ENCODE results near the gene MYOCOS. TPM values are rescaled to one million over a fixed set of nuclear protein-coding genes. Genes with fewer than 3 reads are reported as not detected.

The MYOCOS gene
- total and polyA plus RNA-seq, 2 donors (not counting 3 experiments of a cell fraction or from before 2014, with no cell fraction given), result not detected

DNA sequence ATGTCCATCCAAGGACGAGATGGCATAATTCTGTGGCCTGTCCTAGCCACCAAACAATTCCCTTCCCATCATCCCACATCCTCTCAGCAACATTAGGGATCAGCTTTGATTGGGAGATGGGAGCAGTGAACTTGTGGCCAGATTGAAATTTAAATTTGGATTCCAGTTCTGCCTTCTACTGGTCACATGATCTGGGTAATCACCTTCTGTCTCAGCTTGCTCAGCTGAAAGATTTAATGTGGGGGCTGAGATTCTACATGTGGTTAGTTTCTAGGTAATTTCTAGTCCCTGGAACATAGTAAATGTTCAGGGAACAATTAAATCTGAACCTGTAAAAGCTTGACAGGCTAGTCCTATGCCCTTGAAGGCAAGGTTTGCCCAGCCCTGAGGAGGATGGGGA, 3.2 kb downstream of the MYOCOS start:
- no peak overlapping the region for H3K4me2 ChIP-seq (ENCODE audit: insufficient read depth, low read length)
- no peaks in the 10 kb centered on the region for H3K4me1 ChIP-seq (ENCODE audit: control insufficient read depth, extremely low read depth, insufficient read depth, low read length)
- no peak overlapping the region for H3K9ac ChIP-seq (replicated peaks; ENCODE audit: extremely low read depth, insufficient read depth, low read length)
- H3K27me3 ChIP-seq (ENCODE audit: control insufficient read depth in 2 of 2, insufficient read depth in 2 of 2, low read length in 2 of 2), result peaks cover 4 to 5% of the 10 kb centered on the region in 2 experiments
- DNase-seq (ENCODE audit: low read depth, low spot score) (no peak), FAIRE-seq (no peak)
- no peaks in the 10 kb centered on the region for H3K79me2 ChIP-seq (ENCODE audit: control insufficient read depth, insufficient read depth, low read length)
- ChIA-PET POLR2A (no interaction called here), CTCF (interaction anchor here (4.4 kb wide), 1 partner anchor 20 kb away, joined by 21 read pairs; no protein-coding TSS in a partner anchor)
- H3K27ac ChIP-seq (ENCODE audit: insufficient read depth, low read depth, low read length), result no peak overlapping the region
- intact Hi-C loops (cut with micrococcal nuclease), result no loop called here
- H3K36me3 ChIP-seq (ENCODE audit: control insufficient read depth in 2 of 2, extremely low read depth in 1 of 2, insufficient read depth in 2 of 2, low read length in 2 of 2), result no peaks in the 10 kb centered on the region
- no peaks in the 10 kb centered on the region for H3K9me1 ChIP-seq (replicated peaks; ENCODE audit: control insufficient read depth, extremely low read depth, insufficient read depth, low read length)
- no peaks in the 10 kb centered on the region for H3K9me3 ChIP-seq (replicated peaks; ENCODE audit: control insufficient read depth, insufficient read depth, low read length)
- no peak overlapping the region for H2AFZ ChIP-seq (ENCODE audit: low read depth, low read length)
- H3K4me3 ChIP-seq (replicated peaks in 1 of 3; ENCODE audit: insufficient read depth in 1 of 3, low read depth in 1 of 3, low read length in 3 of 3), result no peak overlapping the region
- TF ChIP-seq FOS (IDR thresholded peaks at IDR 0.05; ENCODE audit: borderline replicate concordance, insufficient read depth, low read length) (no peak), MYC (IDR thresholded peaks at IDR 0.05; ENCODE audit: low read depth, low read length) (no peak), JUN (IDR thresholded peaks at IDR 0.05; ENCODE audit: borderline replicate concordance, insufficient read depth, insufficient read length, low read depth) (no peak), GATA2 (IDR thresholded peaks at IDR 0.05; ENCODE audit: insufficient read depth, insufficient read length, low read depth, low read length) (no peak), POLR2A (IDR thresholded peaks at IDR 0.05; ENCODE audit: low read depth, low read length) (no peak), POLR2AphosphoS5 (IDR thresholded peaks at IDR 0.05; ENCODE audit: insufficient read depth, low read depth, low read length) (no peak), EZH2 (IDR thresholded peaks at IDR 0.05; ENCODE audit: borderline replicate concordance, low read depth, low read length, severe bottlenecking) (no peak)
- TF ChIP-seq, protein P1, sequence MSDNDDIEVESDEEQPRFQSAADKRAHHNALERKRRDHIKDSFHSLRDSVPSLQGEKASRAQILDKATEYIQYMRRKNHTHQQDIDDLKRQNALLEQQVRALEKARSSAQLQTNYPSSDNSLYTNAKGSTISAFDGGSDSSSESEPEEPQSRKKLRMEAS (IDR thresholded peaks at IDR 0.05; ENCODE audit: insufficient read depth, insufficient read length), result no peak
- TF ChIP-seq, protein P2, sequence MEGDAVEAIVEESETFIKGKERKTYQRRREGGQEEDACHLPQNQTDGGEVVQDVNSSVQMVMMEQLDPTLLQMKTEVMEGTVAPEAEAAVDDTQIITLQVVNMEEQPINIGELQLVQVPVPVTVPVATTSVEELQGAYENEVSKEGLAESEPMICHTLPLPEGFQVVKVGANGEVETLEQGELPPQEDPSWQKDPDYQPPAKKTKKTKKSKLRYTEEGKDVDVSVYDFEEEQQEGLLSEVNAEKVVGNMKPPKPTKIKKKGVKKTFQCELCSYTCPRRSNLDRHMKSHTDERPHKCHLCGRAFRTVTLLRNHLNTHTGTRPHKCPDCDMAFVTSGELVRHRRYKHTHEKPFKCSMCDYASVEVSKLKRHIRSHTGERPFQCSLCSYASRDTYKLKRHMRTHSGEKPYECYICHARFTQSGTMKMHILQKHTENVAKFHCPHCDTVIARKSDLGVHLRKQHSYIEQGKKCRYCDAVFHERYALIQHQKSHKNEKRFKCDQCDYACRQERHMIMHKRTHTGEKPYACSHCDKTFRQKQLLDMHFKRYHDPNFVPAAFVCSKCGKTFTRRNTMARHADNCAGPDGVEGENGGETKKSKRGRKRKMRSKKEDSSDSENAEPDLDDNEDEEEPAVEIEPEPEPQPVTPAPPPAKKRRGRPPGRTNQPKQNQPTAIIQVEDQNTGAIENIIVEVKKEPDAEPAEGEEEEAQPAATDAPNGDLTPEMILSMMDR (IDR thresholded peaks at IDR 0.05; ENCODE audit: extremely low read depth in 1 of 2, insufficient read depth in 1 of 2, low read depth in 1 of 2, low read length in 2 of 2), result no peak
- H4K20me1 ChIP-seq (replicated peaks; ENCODE audit: control insufficient read depth, extremely low read depth, insufficient read depth, low read length), result no peaks in the 10 kb centered on the region
- dilution Hi-C loops (cut with MboI; ENCODE audit: extremely low pct_ligation_motif_present, low sequenced_read_pairs), result loop anchor here (25.0 kb wide), 1 partner anchor 362 kb away; no protein-coding TSS in a partner anchor
- no TSS peak for BruUV-seq (replicated peaks)
